Activated CD8-positive, alpha-beta memory T cell treated with anti-CD3 and anti-CD28 coated beads for 36 hours (primary cell): Measurements from ENCODE around the gene DSEL. TPM values are rescaled to one million over a fixed set of nuclear protein-coding genes. Genes with fewer than 3 reads are reported as not detected.

ENCODE experiments used
- CTCF ChIA-PET: fragments of 350-600 bp; sonication (Branson Sonifier 250); formaldehyde crosslinking; loops from one replicate; lab custom pipeline; 2021; ENCODE audit warnings: antibody characterized with exemption; lab: Charles Lee
- POLR2A ChIA-PET: fragments of 350-600 bp; sonication (Branson Sonifier 250); formaldehyde crosslinking; loops from one replicate; lab custom pipeline; 2021; ENCODE audit warnings: antibody characterized with exemption; lab: Charles Lee
- total RNA-seq, 2 experiments: library from RNA; stranded (reverse); gene quantifications; one replicate each; pipeline ENCODE4 v1.2.3, GENCODE V29; 2021

DSEL gene
- total RNA-seq, 2 experiments from 2014 or later = 0.15 to 0.19 TPM

DNA sequence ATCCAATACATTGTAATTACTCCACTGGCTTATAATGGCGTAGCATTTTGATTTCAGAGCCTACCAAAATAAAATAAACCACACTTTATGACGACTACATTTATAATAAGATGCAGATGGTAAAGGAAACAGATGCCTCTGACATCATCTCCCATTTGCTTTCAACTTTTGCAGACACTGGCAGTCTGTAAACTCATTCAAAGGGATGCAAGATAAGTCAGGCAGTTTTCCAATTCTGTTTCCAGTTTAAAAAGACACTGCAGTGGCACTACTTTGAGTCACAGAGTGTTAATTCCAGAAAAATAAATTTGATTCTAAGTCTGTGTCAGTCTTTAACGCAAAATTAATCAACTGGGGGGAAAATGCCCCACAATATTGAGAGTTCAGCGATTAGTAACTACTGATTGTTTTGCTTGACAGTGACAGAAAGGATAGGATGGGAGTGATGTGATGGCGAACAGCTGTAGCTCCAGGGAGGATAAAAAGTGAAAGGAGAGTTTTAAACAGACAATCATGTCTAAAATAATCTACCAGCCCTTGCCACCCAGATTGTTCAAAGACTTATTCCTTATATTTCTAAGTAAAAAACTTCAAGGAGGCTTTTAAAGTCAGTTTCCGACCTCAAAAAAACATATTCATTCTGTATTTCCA, 6.7 kb downstream of the DSEL start:
- POLR2A ChIA-PET = no interaction called here
- CTCF ChIA-PET = no interaction called here

DNA sequence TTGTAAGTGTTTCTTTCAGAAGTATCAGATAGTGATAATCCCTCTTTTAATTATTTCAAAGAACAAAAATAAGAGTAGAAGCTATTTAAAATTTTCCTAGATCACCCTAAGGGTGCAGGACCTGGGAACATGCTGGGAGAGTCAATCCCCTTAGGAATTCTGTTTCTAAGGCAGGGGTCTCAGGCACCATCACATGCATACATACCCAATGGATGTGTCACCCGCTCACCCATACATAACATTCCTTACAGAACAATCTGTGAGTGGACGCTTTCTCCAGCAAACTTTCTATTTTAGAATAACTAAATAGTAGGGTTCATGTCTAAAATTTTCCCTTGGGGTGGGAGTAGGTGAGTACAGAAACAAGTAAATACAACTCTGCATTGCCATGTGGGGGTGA, 8.4 kb downstream of the DSEL start:
- ChIA-PET POLR2A (no interaction called here), CTCF (no interaction called here)

- ChIA-PET CTCF (no interaction called here), POLR2A (no interaction called here)
Measured at GRCh38 chr18:67504739-67505138, 11.8 kb downstream of the DSEL start.

GRCh38 chr18:67500522-67501205, 15.9 kb downstream of the DSEL start:
- POLR2A ChIA-PET = no interaction called here
- CTCF ChIA-PET = no interaction called here

GRCh38 chr18:67496469-67496868, 20.1 kb downstream of the DSEL start:
- CTCF ChIA-PET = no interaction called here
- POLR2A ChIA-PET = no interaction called here

DNA sequence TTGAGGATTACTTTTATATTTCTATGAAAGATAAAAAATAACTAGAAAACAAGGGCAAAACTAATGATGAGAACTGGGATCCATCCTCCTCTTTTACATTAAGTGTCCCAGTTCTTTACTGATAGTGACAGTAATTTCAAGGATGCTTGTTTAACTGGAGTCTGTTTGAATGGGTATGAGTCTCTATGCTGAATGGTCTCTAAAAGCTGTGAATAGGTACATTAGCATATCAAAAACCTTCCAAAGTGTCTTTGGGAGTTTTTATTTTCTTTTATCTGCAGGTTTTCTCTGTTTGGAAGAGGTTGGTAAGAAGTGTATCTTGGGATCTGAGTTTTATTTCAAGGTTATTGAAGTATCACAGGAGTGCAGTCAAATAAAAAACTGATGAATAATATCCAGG, 30.0 kb downstream of the DSEL start:
- CTCF ChIA-PET = no interaction called here
- POLR2A ChIA-PET = no interaction called here

GRCh38 chr18:67485655-67486054, 30.9 kb downstream of the DSEL start:
- POLR2A ChIA-PET = no interaction called here
- CTCF ChIA-PET = no interaction called here

DNA sequence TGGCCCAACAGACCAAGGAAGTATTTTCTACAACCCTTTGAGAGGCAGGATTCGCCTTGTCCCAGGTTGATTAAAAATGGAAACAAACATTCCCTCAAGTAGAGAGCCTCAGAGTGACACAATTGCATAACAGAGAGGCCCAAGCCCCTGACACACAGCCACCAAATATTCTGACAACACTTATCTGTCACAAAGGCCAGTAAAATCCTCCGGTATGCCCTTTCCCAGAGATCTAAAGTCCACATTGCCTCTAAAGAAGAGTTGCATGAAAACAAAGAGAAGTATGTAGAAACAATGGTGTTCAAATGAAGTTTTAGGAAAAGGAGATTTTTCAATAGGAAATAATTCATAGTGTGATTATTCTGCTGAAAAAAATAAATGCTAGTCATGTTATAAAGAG, 32.1 kb downstream of the DSEL start:
- POLR2A ChIA-PET = no interaction called here
- CTCF ChIA-PET = no interaction called here

GRCh38 chr18:67483952-67484351, 32.6 kb downstream of the DSEL start:
- ChIA-PET POLR2A (no interaction called here), CTCF (no interaction called here)

- CTCF ChIA-PET = no interaction called here
- POLR2A ChIA-PET = no interaction called here
Measured at GRCh38 chr18:67483237-67483636, 33.3 kb downstream of the DSEL start.

GRCh38 chr18:67478249-67478648, 38.3 kb downstream of the DSEL start:
- ChIA-PET POLR2A (no interaction called here), CTCF (no interaction called here)

DNA sequence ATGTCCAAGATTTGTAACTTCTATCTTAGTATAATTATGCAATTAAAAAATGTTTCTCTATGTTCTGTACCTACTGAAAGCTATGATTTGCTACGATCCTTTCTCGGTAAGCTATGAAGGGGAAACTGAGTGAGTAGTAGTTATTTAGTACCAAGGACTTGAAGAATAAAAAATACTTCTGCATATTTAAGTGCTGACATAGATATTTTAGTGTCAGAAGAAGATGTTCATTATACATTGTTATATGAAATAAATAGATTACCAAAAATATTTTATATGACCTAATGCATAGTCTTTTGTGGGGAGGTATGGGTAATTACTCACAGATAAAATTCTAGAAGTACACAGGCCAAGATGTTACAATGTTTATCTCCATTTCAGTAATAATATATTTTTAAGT, 39.0 kb downstream of the DSEL start:
- ChIA-PET CTCF (no interaction called here), POLR2A (no interaction called here)

GRCh38 chr18:67476585-67476984, 39.9 kb downstream of the DSEL start:
- POLR2A ChIA-PET = no interaction called here
- CTCF ChIA-PET = no interaction called here

DNA sequence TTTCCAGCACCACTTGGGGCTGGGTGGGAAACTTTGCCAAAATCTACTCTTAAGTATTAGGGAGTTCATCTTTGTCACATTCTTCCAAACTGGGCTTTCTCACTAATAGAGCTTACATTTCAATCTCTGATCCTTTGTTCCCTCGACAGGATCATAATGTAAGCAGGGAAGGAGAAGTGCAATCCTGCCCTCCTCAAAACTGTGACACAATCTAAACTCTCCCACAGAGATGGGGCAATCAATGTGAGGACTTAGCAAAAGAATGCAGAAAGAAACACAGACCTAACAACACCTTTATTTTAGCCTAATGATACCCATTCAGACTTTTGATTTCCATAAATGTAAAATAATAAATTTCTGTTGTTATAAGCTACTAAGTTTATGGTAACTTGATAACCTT, 40.8 kb downstream of the DSEL start:
- ChIA-PET CTCF (no interaction called here), POLR2A (no interaction called here)

DNA sequence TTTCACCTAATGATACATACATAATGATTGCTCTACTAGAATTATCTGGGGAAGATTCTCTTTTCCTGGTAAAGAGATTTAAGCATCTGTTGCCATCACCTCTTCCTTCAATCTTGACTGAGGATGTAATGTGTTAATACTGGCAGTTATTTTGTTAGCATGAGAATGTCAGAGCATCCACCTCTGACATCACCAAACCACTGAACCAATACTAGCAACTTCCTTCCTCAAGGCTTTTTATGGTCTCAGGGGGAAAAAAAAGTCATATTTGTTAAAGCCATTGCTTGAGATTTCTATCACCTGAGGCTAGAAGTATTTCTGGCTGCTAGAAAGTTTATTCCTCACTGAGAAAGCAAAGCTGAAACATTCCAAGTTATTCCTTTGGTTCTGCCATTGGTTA, 48.5 kb downstream of the DSEL start:
- CTCF ChIA-PET = no interaction called here
- POLR2A ChIA-PET = no interaction called here

- POLR2A ChIA-PET = no interaction called here
- CTCF ChIA-PET = no interaction called here
Measured at GRCh38 chr18:67467188-67467587, 49.3 kb downstream of the DSEL start.

GRCh38 chr18:67464499-67464898, 52.0 kb downstream of the DSEL start:
- ChIA-PET POLR2A (no interaction called here), CTCF (no interaction called here)

- ChIA-PET CTCF (no interaction called here), POLR2A (no interaction called here)
Measured at GRCh38 chr18:67463829-67464228, 52.7 kb downstream of the DSEL start.

DNA sequence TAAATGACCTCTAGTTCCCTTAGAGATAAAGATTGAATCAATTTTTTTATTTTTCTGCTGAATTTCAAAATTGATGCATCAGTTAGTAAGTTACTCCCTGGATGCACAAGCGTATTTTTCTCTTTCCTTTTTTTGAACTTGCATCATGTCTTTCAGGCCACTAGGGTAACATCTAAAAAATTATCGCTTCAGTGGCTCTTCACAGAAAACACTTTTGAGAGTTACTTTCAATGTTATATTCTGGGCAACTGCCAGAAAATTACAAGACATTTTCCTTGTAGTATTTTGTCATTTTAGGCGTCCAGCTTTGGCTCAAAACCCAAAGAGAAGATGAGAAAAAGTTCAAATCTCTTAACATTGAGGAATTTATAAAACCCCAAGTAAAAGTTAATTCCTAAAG, 59.8 kb downstream of the DSEL start:
- CTCF ChIA-PET = no interaction called here

More for the DNA sequence above, 59.8 kb downstream of the DSEL start:
- POLR2A ChIA-PET = no interaction called here
